ENCODE data around the gene EML6. TPM values are rescaled to one million over a fixed set of nuclear protein-coding genes. Genes with fewer than 3 reads are reported as not detected.

EML6 gene
- total RNA-seq, 1 experiment from 2014 or later: 1.5 TPM

- Histone ChIP-seq H4K8ac (replicated peaks; ENCODE audit: insufficient read length, low read depth, low read length) (no peak overlapping the region), H2BK15ac (ENCODE audit: low read depth, low read length) (no peak overlapping the region), H3K23me2 (ENCODE audit: insufficient read length, low read depth, low read length, poor library complexity, severe bottlenecking) (no peaks in the 10 kb centered on the region), H3T11ph (ENCODE audit: low read length) (no peak overlapping the region), H2BK12ac (ENCODE audit: insufficient read length, low read depth, low read length) (no peak overlapping the region), H3K4me1 (ENCODE audit: insufficient read depth, low read length) (no peaks in the 10 kb centered on the region), H2AFZ (ENCODE audit: low read length) (no peak overlapping the region), H4K91ac (ENCODE audit: insufficient read length, low read depth, low read length) (no peak overlapping the region), H2BK20ac (ENCODE audit: low read depth, low read length, poor library complexity, severe bottlenecking) (no peak overlapping the region), H3K79me1 (ENCODE audit: insufficient read depth, low read depth, low read length, poor library complexity, severe bottlenecking) (no peaks in the 10 kb centered on the region), H3K27ac (ENCODE audit: insufficient read length, low read depth, low read length) (no peak overlapping the region), H3K14ac (ENCODE audit: insufficient read depth, low read length) (no peak overlapping the region), H3K9me3 (ENCODE audit: control insufficient read depth, low read depth, low read length) (no peaks in the 10 kb centered on the region), H3K79me2 (ENCODE audit: insufficient read depth, low read length) (no peaks in the 10 kb centered on the region), H4K20me1 (ENCODE audit: control insufficient read depth, insufficient read depth, insufficient read length) (no peaks in the 10 kb centered on the region), H3K9ac (ENCODE audit: extremely low read depth, insufficient read length, low read length) (no peak overlapping the region), H2BK120ac (ENCODE audit: low read depth, low read length, poor library complexity, severe bottlenecking) (no peak overlapping the region), H3K18ac (ENCODE audit: insufficient read length, low read depth, low read length) (no peak overlapping the region), H3K56ac (ENCODE audit: insufficient read length, low read depth, low read length) (no peak overlapping the region), H3K4me2 (ENCODE audit: insufficient read depth, insufficient read length, low read length) (no peak overlapping the region), H2AK5ac (ENCODE audit: insufficient read length, low read length) (no peak overlapping the region), H3K23ac (ENCODE audit: insufficient read length, low read depth, low read length) (no peak overlapping the region), H4K5ac (ENCODE audit: insufficient read length, low read depth, low read length) (no peak overlapping the region), H2BK5ac (ENCODE audit: insufficient read length, low read length) (no peak overlapping the region), H3K27me3 (ENCODE audit: insufficient read depth, low read length) (no peaks in the 10 kb centered on the region; the same call in 1 of the 2 replicates), H3K4ac (ENCODE audit: low read depth, low read length) (no peak overlapping the region)
- Mint-ChIP-seq H3K27me3 (ENCODE audit: low read depth) (peaks cover 2% of the 10 kb centered on the region), H3K4me1 (peaks cover 12 to 14% of the 10 kb centered on the region in 2 experiments), H3K4me3 (no peak overlapping the region), H3K9me3 (peaks cover 4% of the 10 kb centered on the region in 2 experiments), H3K36me3 (ENCODE audit: insufficient read depth in 1 of 3, low read depth in 3 of 3) (peaks cover 3 to 4% (median 4%) of the 10 kb centered on the region in 3 experiments; a peak in 6 of 7 replicates), H3K27ac (no peak overlapping the region)
- no peak for DNase-seq
- no CpG with 5 or more reads among the region's 12 CpGs for WGBS (ENCODE audit: extremely low coverage, insufficient read length, low lambda C conversion rate)
- TF ChIP-seq, protein P1, sequence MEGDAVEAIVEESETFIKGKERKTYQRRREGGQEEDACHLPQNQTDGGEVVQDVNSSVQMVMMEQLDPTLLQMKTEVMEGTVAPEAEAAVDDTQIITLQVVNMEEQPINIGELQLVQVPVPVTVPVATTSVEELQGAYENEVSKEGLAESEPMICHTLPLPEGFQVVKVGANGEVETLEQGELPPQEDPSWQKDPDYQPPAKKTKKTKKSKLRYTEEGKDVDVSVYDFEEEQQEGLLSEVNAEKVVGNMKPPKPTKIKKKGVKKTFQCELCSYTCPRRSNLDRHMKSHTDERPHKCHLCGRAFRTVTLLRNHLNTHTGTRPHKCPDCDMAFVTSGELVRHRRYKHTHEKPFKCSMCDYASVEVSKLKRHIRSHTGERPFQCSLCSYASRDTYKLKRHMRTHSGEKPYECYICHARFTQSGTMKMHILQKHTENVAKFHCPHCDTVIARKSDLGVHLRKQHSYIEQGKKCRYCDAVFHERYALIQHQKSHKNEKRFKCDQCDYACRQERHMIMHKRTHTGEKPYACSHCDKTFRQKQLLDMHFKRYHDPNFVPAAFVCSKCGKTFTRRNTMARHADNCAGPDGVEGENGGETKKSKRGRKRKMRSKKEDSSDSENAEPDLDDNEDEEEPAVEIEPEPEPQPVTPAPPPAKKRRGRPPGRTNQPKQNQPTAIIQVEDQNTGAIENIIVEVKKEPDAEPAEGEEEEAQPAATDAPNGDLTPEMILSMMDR (conservative IDR thresholded peaks at IDR 0.05): no peak
Measured at GRCh38 chr2:54948120-54948519, 224.7 kb downstream of the EML6 start.
